OCI-LY3 (cell line): ENCODE data around the gene ZEB2.

Experiments used
- H2AFZ ChIP-seq: fragments of 200-600, 300-600 bp; shearing (Covaris generic); 2 replicates; pipeline ENCODE4 v1.6.0; 2014; ENCODE audit warnings: antibody characterized with exemption, low read depth, low read length
- H3K27ac ChIP-seq: fragments of 200-600, 300-600 bp; sonication (generic); 2 replicates; pipeline ENCODE4 v1.5.1; 2014; ENCODE audit warnings: mild to moderate bottlenecking, low read length, moderate library complexity, mixed read lengths
- H3K27me3 ChIP-seq: fragments of 200-600, 300-600 bp; sonication (generic); 2 replicates; pipeline ENCODE4 v1.6.1; 2014; ENCODE audit warnings: low read depth, low read length, mixed read lengths
- H3K36me3 ChIP-seq: fragments of 200-600, 300-600 bp; sonication (generic); replicated peaks from 2 replicates; pipeline ENCODE3; 2014; ENCODE audit warnings: low read depth, low read length, mixed read lengths
- H3K4me1 ChIP-seq: fragments of 300-600, 200-600 bp; sonication (generic); 2 replicates; pipeline ENCODE4 v1.6.1; 2014; ENCODE audit warnings: low read length, mixed read lengths
- H3K4me2 ChIP-seq: fragments of 200-600, 300-600 bp; sonication (generic); 2 replicates; pipeline ENCODE4 v1.6.1; 2014; ENCODE audit warnings: low read length, mixed read lengths
- H3K4me3 ChIP-seq: fragments of 300-600, 200-600 bp; sonication (generic); 2 replicates; pipeline ENCODE4 v1.5.1; 2014; ENCODE audit warnings: antibody characterized with exemption, mild to moderate bottlenecking, low read length, moderate library complexity
- H3K79me2 ChIP-seq: fragments of 300-600, 200-600 bp; shearing (Covaris generic); 2 replicates; pipeline ENCODE4 v1.6.1; 2014; ENCODE audit warnings: mild to moderate bottlenecking, low read length, mixed read lengths
- H3K9ac ChIP-seq: fragments of 300-600, 200-600 bp; shearing (Covaris generic); 2 replicates; pipeline ENCODE4 v1.6.0; 2014; ENCODE audit warnings: mild to moderate bottlenecking, low read length, moderate library complexity
- H3K9me3 ChIP-seq: fragments of 200-600, 300-600 bp; shearing (Covaris generic); 2 replicates; pipeline ENCODE4 v1.6.1; 2014; ENCODE audit warnings: low read length, mixed read lengths; ENCODE audit not compliant: insufficient read depth
- H4K20me1 ChIP-seq: fragments of 200-600, 300-600 bp; sonication (generic); 2 replicates; pipeline ENCODE4 v1.6.1; 2016; ENCODE audit warnings: low read length, mixed read lengths; ENCODE audit not compliant: insufficient read depth
- CTCF ChIP-seq: fragments of 200-600, 300-600 bp; sonication (generic); IDR thresholded peaks from 2 replicates; pipeline ENCODE4 v1.5.1; 2014; ENCODE audit warnings: antibody characterized with exemption, low read length, low read depth
- EZH2phosphoT487 ChIP-seq: fragments of 200-600 bp; shearing (Covaris generic); IDR thresholded peaks from 2 replicates; pipeline ENCODE4 v1.6.1; 2018; ENCODE audit warnings: antibody characterized with exemption, mixed run types, low read depth

ZEB2 gene

DNA sequence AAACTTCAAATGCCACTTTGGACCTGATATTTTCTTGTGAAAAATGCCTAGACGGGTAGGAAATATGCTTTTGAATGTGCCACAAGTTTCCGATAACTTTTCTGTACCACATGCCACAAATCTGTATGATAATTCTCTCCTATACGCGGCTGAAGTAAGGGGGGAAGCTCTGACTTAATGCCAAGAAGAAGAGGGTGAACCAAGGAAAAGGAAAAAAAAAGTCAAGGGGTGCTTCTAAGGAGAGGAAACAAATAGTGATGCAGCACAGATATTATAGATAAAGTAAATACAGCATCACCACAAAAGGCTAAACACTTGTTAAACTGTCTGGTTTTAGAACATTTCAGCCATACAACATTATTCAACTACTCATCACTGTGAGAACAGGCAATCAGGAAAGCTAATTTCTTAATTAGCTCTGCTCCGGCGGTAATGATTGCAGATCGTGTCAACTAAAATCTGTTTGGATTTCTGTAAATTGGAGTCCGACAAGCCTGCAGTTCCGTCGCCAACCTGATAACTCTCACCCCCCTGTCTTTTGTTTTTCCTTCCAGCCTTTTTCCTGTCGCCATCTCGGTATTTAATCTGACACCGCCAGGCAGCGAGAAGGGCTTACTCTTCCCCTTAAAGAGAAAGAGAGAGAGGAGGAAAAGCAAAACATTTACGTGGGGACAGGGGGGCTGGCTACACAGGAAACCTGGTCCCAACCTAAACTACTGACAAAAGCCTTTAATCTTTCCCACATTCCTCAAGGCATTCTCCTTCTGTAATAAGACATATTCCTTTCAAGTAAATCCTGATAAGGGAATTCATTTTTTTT lies 67.5 kb downstream of the ZEB2 start:
- Histone ChIP-seq H3K4me1 (peaks cover 66% of the 10 kb centered on the region), H3K4me2 (no peak overlapping the region), H3K27me3 (no peaks in the 10 kb centered on the region), H3K4me3 (no peak overlapping the region), H3K9me3 (no peaks in the 10 kb centered on the region), H2AFZ (no peak overlapping the region), H3K79me2 (peaks cover 5% of the 10 kb centered on the region; the same call in 1 of the 2 replicates), H4K20me1 (0 out of 2 replicates have a peak, but pooled peaks cover 2% of the 10 kb centered on the region), H3K36me3 (no peaks in the 10 kb centered on the region), H3K9ac (no peak overlapping the region), H3K27ac (no peak overlapping the region)
- TF ChIP-seq CTCF (no peak), EZH2phosphoT487 (no peak)

DNA sequence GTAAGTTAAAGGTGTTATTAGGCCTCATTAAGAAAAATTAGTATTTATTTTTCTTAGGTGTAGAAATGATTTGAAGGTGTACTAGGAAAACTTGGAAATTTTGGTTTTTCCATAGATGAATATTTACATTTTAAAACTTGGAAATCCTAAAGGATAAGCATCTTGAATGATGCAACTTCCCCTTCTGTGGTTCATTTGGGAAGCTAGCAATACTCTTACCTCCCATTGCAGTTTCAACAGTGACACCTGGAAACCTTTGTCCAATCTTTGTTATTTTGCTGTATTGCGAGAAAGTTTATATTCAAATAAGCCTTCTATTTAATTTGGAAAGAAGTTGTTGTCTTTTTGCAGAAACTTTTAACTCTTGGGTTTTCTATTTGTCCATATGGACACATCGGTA lies 68.5 kb downstream of the ZEB2 start:
- Histone ChIP-seq H3K4me1 (peaks cover 57% of the 10 kb centered on the region), H3K9me3 (no peaks in the 10 kb centered on the region), H3K9ac (no peak overlapping the region), H3K4me3 (no peak overlapping the region), H4K20me1 (no peaks in the 10 kb centered on the region), H3K4me2 (no peak overlapping the region), H3K27me3 (no peaks in the 10 kb centered on the region), H3K36me3 (no peaks in the 10 kb centered on the region), H2AFZ (no peak overlapping the region), H3K27ac (no peak overlapping the region), H3K79me2 (peaks cover 5% of the 10 kb centered on the region; the same call in 1 of the 2 replicates)
- TF ChIP-seq CTCF, result no peak
- no peak for TF ChIP-seq EZH2phosphoT487

DNA sequence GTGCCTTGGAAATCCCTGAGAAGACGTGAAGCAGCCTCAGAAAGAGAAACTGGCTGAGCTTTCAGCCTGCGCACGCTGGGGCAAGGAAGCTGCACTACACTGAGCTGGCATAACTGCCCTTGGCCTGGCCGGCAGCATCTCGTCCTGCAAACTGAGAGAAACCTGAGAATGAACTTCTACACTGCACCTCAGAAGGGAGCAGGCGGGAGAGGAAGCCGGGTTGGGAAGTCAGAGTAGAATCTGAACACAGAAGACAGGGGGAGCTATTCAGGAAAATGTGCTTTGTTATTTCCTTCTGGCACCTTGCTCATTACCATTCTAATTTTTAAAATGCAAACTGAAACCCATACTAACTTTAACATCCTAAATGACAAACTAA lies 70.9 kb downstream of the ZEB2 start:
- Histone ChIP-seq H3K4me3 (peak overlapping the region; percentile 73), H3K27me3 (no peaks in the 10 kb centered on the region), H2AFZ (0 out of 2 replicates have a peak overlapping the region, but pooled peaks have one; percentile 25), H3K9me3 (no peaks in the 10 kb centered on the region), H3K4me2 (peak overlapping the region; percentile 92), H3K79me2 (peaks cover 5% of the 10 kb centered on the region; the same call in 1 of the 2 replicates), H3K4me1 (peaks cover 34% of the 10 kb centered on the region), H3K9ac (peak overlapping the region; percentile 40), H3K36me3 (no peaks in the 10 kb centered on the region), H4K20me1 (no peaks in the 10 kb centered on the region; the same call in 1 of the 2 replicates), H3K27ac (no peak overlapping the region)
- TF ChIP-seq CTCF (peak; percentile 68), EZH2phosphoT487 (no peak)

- Histone ChIP-seq H3K4me3 (peak overlapping the region; percentile 73), H3K9me3 (no peaks in the 10 kb centered on the region), H3K9ac (peak overlapping the region; percentile 40; the same call in 1 of the 2 replicates), H3K27me3 (no peaks in the 10 kb centered on the region), H3K79me2 (peaks cover 4% of the 10 kb centered on the region; the same call in 1 of the 2 replicates), H3K4me2 (peak overlapping the region; percentile 92), H4K20me1 (no peaks in the 10 kb centered on the region; the same call in 1 of the 2 replicates), H3K36me3 (no peaks in the 10 kb centered on the region), H3K27ac (no peak overlapping the region), H2AFZ (0 out of 2 replicates have a peak overlapping the region, but pooled peaks have one; percentile 25), H3K4me1 (peaks cover 29% of the 10 kb centered on the region)
- TF ChIP-seq CTCF (no peak), EZH2phosphoT487 (no peak)
Measured at GRCh38 chr2:144448389-144449027, 71.4 kb downstream of the ZEB2 start.
